Uterus (tissue), 2 donors: ENCODE results near the gene DIO3.

Experiments used
- POLR2A ChIP-seq, 2 donors: fragments of 450-650 bp; IDR thresholded peaks; one replicate each; pipeline ENCODE4 v1.6.1; 2016; ENCODE audit warnings: antibody characterized with exemption in 2 of 2, mild to moderate bottlenecking in 1 of 2, moderate library complexity in 1 of 2
- TF ChIP-seq, protein P1 (sequence below), 4 experiments: fragments of 200-600 bp in 2 of 4; fragments of 450-650 bp in 2 of 4; sonication (generic) in 2 of 4; IDR thresholded peaks; one replicate each; pipeline ENCODE4 v1.5.1; 2016 to 2019; ENCODE audit warnings: antibody characterized with exemption in 4 of 4, mild to moderate bottlenecking in 2 of 4, moderate library complexity in 1 of 4

DNA sequence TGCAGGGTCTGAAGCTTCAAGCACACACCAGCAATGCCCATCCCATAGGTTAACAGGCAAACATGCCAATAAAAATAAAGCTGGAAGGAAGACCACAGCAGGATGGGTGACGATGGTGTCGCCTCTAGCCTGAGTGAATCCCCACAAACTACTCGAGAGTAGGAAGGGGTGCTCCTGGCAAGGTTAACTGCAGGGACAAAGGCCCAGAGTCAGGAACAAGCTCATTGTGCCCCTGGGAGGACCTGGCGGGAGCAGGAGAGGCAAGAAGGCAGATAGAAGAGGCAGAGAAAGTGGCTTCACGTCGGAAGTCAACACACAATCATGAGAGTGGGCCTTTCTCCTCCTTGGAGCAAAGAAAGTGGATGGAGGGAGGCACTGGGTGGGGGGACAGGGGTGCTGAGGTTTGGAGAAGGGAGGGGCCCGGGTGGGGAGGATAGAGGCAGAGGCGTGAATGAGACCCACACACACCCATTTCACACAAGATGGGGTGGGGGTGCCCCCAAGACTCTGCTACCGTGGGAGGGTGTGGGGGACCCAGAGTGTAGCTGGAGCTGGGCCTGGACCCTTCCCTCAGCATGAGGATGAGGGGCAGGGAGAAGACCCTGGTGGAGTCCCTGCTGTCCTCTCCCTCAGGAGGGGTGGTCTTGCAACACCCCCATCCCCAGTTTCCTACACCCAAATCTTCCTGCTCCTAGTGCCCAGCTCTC is 43.1 kb downstream of the DIO3 start:
- no peak for TF ChIP-seq POLR2A (IDR thresholded peaks at IDR 0.05)
- TF ChIP-seq, protein P1, sequence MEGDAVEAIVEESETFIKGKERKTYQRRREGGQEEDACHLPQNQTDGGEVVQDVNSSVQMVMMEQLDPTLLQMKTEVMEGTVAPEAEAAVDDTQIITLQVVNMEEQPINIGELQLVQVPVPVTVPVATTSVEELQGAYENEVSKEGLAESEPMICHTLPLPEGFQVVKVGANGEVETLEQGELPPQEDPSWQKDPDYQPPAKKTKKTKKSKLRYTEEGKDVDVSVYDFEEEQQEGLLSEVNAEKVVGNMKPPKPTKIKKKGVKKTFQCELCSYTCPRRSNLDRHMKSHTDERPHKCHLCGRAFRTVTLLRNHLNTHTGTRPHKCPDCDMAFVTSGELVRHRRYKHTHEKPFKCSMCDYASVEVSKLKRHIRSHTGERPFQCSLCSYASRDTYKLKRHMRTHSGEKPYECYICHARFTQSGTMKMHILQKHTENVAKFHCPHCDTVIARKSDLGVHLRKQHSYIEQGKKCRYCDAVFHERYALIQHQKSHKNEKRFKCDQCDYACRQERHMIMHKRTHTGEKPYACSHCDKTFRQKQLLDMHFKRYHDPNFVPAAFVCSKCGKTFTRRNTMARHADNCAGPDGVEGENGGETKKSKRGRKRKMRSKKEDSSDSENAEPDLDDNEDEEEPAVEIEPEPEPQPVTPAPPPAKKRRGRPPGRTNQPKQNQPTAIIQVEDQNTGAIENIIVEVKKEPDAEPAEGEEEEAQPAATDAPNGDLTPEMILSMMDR (IDR thresholded peaks at IDR 0.05), result no peak
